HCT116 (cell line): Measurements from ENCODE around the gene AMZ1. TPM values are rescaled to one million over a fixed set of nuclear protein-coding genes. Genes with fewer than 3 reads are reported as not detected.

Source experiments
- ATAC-seq: fragments of 200-7000 bp; cut with Tn5 transposase; 2 replicates; pipeline ENCODE4 v1.9.1; 2020; ENCODE audit warnings: mild to moderate bottlenecking, moderate library complexity
- BruUV-seq: library from RNA; stranded (reverse); fragments of 400-500 nt; replicated peaks from 2 replicates; lab custom pipeline; 2021; lab: Mats Ljungman, UMichigan
- CTCF ChIA-PET: fragments of 300-600 bp; sonication (Branson Sonifier 250); formaldehyde crosslinking; loops from one replicate; lab custom pipeline; 2021; ENCODE audit warnings: antibody characterized with exemption; lab: Charles Lee
- POLR2A ChIA-PET: fragments of 300-600, 350-600 bp; sonication (Branson Sonifier 250); formaldehyde crosslinking; loops from one replicate; lab custom pipeline; 2021; ENCODE audit warnings: antibody characterized with exemption; lab: Charles Lee
- RAD21 ChIA-PET, 2 experiments: fragments of 300-600 bp; sonication (Branson Sonifier 250); formaldehyde crosslinking; loops; one replicate each; lab custom pipeline; 2023; ENCODE audit warnings: low total read pairs in 2 of 2; ENCODE audit not compliant: uncharacterized antibody in 2 of 2, unreplicated experiment in 2 of 2, low non-redundant PET in 1 of 2; lab: Charles Lee
- DNase-seq: peaks from one replicate; pipeline ENCODE4 v3.0.0-alpha.2; 2010; ENCODE audit warnings: low read depth, low spot score
- H2AFZ ChIP-seq: fragments of 200-600 bp; shearing (Covaris generic), sonication (generic); 2 replicates; pipeline ENCODE4 v1.6.1; 2017; ENCODE audit warnings: low read depth, mixed run types, mixed read lengths, antibody characterized with exemption, low read length; ENCODE audit not compliant: poor library complexity, severe bottlenecking
- H3K27ac ChIP-seq: 2 replicates; pipeline ENCODE4 v1.5.1; 2012; ENCODE audit warnings: low read depth, low read length
- H3K27me3 ChIP-seq: fragments of 200-600 bp; sonication (generic); 2 replicates; pipeline ENCODE4 v1.6.1; 2016; ENCODE audit warnings: mixed run types, low read length, mixed read lengths; ENCODE audit not compliant: insufficient read depth
- H3K36me3 ChIP-seq, 2 experiments: fragments of 200-500 bp in 1 of 2; fragments of 200-600 bp in 1 of 2; sonication (Bioruptor generic) in 1 of 2; sonication (generic) in 1 of 2; 2 replicates each; pipeline versions ENCODE4 v1.5.1 to v1.6.1; 2014 to 2016; ENCODE audit warnings: low read length in 2 of 2, inconsistent platforms in 1 of 2, mixed read lengths in 1 of 2, mixed run types in 1 of 2; ENCODE audit not compliant: insufficient read depth in 2 of 2, control insufficient read depth in 1 of 2
- H3K4me1 ChIP-seq, 2 experiments: fragments of 200-600 bp in 1 of 2; sonication (generic) in 1 of 2; 2 replicates each; pipeline versions ENCODE4 v1.5.1 to v1.6.1; 2012 to 2017; ENCODE audit warnings: low read length in 2 of 2, inconsistent platforms in 1 of 2, mild to moderate bottlenecking in 1 of 2, mixed read lengths in 1 of 2, mixed run types in 1 of 2, moderate library complexity in 1 of 2; ENCODE audit not compliant: insufficient read depth in 2 of 2, control insufficient read depth in 1 of 2
- H3K4me2 ChIP-seq: fragments of 200-600 bp; sonication (generic); 2 replicates; pipeline ENCODE4 v1.6.1; 2017; ENCODE audit warnings: mixed run types, low read length, mixed read lengths
- H3K4me3 ChIP-seq, 2 experiments: fragments of 200-600 bp in 1 of 2; sonication (generic) in 1 of 2; replicated peaks in 1 of 2; 2 replicates each; pipeline ENCODE4 v1.5.1; 2011 to 2016; ENCODE audit warnings: low read length in 2 of 2, control low read depth in 1 of 2, low read depth in 1 of 2, mild to moderate bottlenecking in 1 of 2, mixed read lengths in 1 of 2, mixed run types in 1 of 2
- H3K79me2 ChIP-seq: fragments of 200-600 bp; sonication (generic); 2 replicates; pipeline ENCODE4 v1.6.1; 2017; ENCODE audit warnings: mild to moderate bottlenecking, mixed run types, low read length, moderate library complexity, mixed read lengths; ENCODE audit not compliant: insufficient read depth
- H3K9ac ChIP-seq: fragments of 200-600 bp; sonication (generic); 2 replicates; pipeline ENCODE4 v1.6.1; 2016; ENCODE audit warnings: low read length, mixed read lengths
- H3K9me2 ChIP-seq: fragments of 200-600 bp; sonication (generic), shearing (Covaris generic); 2 replicates; pipeline ENCODE4 v1.6.1; 2017; ENCODE audit warnings: mixed run types, mild to moderate bottlenecking, moderate library complexity; ENCODE audit not compliant: insufficient read depth
- H3K9me3 ChIP-seq, 2 experiments: fragments of 200-500 bp in 1 of 2; fragments of 200-600 bp in 1 of 2; sonication (Bioruptor generic) in 1 of 2; sonication (generic) in 1 of 2; 2 replicates each; pipeline ENCODE4 v1.6.1; 2014 to 2017; ENCODE audit warnings: low read length in 2 of 2, mixed read lengths in 2 of 2, inconsistent platforms in 1 of 2, low read depth in 1 of 2, mild to moderate bottlenecking in 1 of 2, mixed run types in 1 of 2, moderate library complexity in 1 of 2; ENCODE audit not compliant: control insufficient read depth in 1 of 2, insufficient read depth in 1 of 2
- H4K20me1 ChIP-seq: fragments of 200-600 bp; sonication (generic), shearing (Covaris generic); 2 replicates; pipeline ENCODE4 v1.6.1; 2017; ENCODE audit warnings: mixed run types, mild to moderate bottlenecking, moderate library complexity; ENCODE audit not compliant: insufficient read depth
- CBX3 ChIP-seq: IDR thresholded peaks from 2 replicates; pipeline ENCODE4 v1.6.1; 2012; ENCODE audit warnings: low read depth
- EGR1 ChIP-seq: IDR thresholded peaks from 2 replicates; pipeline ENCODE4 v1.6.1; 2012; ENCODE audit warnings: low read depth
- EZH2phosphoT487 ChIP-seq: fragments of 200-600 bp; IDR thresholded peaks from 2 replicates; pipeline ENCODE4 v1.6.1; 2018; ENCODE audit warnings: antibody characterized with exemption, borderline replicate concordance
- JUND ChIP-seq: IDR thresholded peaks from 2 replicates; pipeline ENCODE4 v1.6.1; 2012
- POLR2A ChIP-seq: IDR thresholded peaks from 2 replicates; pipeline ENCODE4 v1.7.0; 2011; ENCODE audit warnings: borderline replicate concordance; ENCODE audit not compliant: insufficient read depth, insufficient read length; ENCODE audit errors: extremely low read depth
- POLR2AphosphoS5 ChIP-seq: IDR thresholded peaks from 2 replicates; pipeline ENCODE4 v1.6.1; 2011; ENCODE audit warnings: mild to moderate bottlenecking, low read depth, low read length, moderate library complexity
- SIN3A ChIP-seq: IDR thresholded peaks from 2 replicates; pipeline ENCODE4 v1.6.1; 2012; ENCODE audit warnings: low read depth
- SP1 ChIP-seq: IDR thresholded peaks from 2 replicates; pipeline ENCODE4 v1.6.1; 2012; ENCODE audit warnings: low read depth
- YY1 ChIP-seq: IDR thresholded peaks from 2 replicates; pipeline ENCODE4 v1.6.1; 2011; ENCODE audit warnings: low read length, low read depth, moderate library complexity, mild to moderate bottlenecking; ENCODE audit not compliant: insufficient replicate concordance; ENCODE audit errors: extremely low read depth
- intact Hi-C: fragments of 100-400 bp; cut with micrococcal nuclease; formaldehyde crosslinking; loops from 2 replicates; pipeline ENCODE4 v1.10.0; 2022
- total RNA-seq: library from RNA; stranded (reverse); gene quantifications from one replicate; pipeline ENCODE4 v1.2.1, GENCODE V29; 2021; ENCODE audit not compliant: unreplicated experiment
- TF ChIP-seq, protein P1 (sequence below), 3 experiments: fragments of 200-600 bp in 1 of 3; sonication (generic) in 1 of 3; IDR thresholded peaks in 2 of 3; conservative IDR thresholded peaks in 1 of 3; 2 replicates each; pipeline ENCODE4 v1.5.1; 2012 to 2017; ENCODE audit warnings: low read depth in 2 of 3, low read length in 2 of 3, antibody characterized with exemption in 1 of 3, borderline replicate concordance in 1 of 3, control low read depth in 1 of 3, mild to moderate bottlenecking in 1 of 3, mixed read lengths in 1 of 3, mixed run types in 1 of 3, moderate library complexity in 1 of 3; ENCODE audit not compliant: insufficient read depth in 1 of 3
- TF ChIP-seq, protein P2 (sequence below): IDR thresholded peaks from 2 replicates; pipeline ENCODE4 v1.6.1; 2011; ENCODE audit warnings: mild to moderate bottlenecking, low read length, moderate library complexity; ENCODE audit not compliant: insufficient replicate concordance; ENCODE audit errors: extremely low read depth
- TF ChIP-seq, protein P3 (sequence below): IDR thresholded peaks from 2 replicates; pipeline ENCODE4 v1.6.1; 2012

Gene AMZ1
- total RNA-seq, 1 experiment from 2014 or later: not detected

DNA sequence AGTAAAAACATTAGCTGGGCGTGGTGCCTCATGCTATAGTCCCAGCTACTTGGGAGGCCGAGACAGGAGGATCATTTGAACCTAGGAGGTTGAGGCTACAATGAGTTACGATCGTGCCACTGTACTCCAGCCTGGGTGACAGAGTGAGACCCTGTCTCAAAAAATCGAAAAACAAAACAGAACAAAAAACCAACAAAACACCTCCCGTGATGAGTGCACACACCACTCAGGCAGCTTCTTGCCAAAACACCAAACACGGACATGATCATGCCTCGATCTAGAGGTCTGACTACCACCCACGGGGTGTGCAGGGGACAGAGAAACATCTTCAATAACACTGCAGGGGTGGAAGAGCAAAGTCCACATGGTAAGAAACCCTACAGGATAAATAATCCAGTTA is 44.4 kb downstream of the AMZ1 start:
- Histone ChIP-seq H3K4me2 (no peak overlapping the region), H3K4me3 (no peak overlapping the region), H3K36me3 (no peaks in the 10 kb centered on the region), H3K9me2 (no peaks in the 10 kb centered on the region), H2AFZ (no peak overlapping the region), H3K27ac (no peak overlapping the region), H3K9me3 (no peaks in the 10 kb centered on the region), H3K4me1 (peaks cover 0 to 11% of the 10 kb centered on the region in 2 experiments; a peak in 1 of 4 replicates), H4K20me1 (no peaks in the 10 kb centered on the region), H3K27me3 (no peaks in the 10 kb centered on the region), H3K79me2 (no peaks in the 10 kb centered on the region), H3K9ac (no peak overlapping the region)
- no TSS peak for BruUV-seq
- ATAC-seq (no peak), DNase-seq (no peak)
- TF ChIP-seq, protein P1, sequence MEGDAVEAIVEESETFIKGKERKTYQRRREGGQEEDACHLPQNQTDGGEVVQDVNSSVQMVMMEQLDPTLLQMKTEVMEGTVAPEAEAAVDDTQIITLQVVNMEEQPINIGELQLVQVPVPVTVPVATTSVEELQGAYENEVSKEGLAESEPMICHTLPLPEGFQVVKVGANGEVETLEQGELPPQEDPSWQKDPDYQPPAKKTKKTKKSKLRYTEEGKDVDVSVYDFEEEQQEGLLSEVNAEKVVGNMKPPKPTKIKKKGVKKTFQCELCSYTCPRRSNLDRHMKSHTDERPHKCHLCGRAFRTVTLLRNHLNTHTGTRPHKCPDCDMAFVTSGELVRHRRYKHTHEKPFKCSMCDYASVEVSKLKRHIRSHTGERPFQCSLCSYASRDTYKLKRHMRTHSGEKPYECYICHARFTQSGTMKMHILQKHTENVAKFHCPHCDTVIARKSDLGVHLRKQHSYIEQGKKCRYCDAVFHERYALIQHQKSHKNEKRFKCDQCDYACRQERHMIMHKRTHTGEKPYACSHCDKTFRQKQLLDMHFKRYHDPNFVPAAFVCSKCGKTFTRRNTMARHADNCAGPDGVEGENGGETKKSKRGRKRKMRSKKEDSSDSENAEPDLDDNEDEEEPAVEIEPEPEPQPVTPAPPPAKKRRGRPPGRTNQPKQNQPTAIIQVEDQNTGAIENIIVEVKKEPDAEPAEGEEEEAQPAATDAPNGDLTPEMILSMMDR (IDR thresholded peaks at IDR 0.05 in 2 of 3, conservative IDR thresholded peaks at IDR 0.05 in 1 of 3; ENCODE audit: borderline replicate concordance in 1 of 3, insufficient read depth in 1 of 3, low read depth in 2 of 3, low read length in 2 of 3): no peak
- no peak for TF ChIP-seq JUND
- no peak for TF ChIP-seq CBX3
- no peak for TF ChIP-seq POLR2A
- TF ChIP-seq EZH2phosphoT487: no peak
- TF ChIP-seq SIN3A: no peak
- TF ChIP-seq, protein P2, sequence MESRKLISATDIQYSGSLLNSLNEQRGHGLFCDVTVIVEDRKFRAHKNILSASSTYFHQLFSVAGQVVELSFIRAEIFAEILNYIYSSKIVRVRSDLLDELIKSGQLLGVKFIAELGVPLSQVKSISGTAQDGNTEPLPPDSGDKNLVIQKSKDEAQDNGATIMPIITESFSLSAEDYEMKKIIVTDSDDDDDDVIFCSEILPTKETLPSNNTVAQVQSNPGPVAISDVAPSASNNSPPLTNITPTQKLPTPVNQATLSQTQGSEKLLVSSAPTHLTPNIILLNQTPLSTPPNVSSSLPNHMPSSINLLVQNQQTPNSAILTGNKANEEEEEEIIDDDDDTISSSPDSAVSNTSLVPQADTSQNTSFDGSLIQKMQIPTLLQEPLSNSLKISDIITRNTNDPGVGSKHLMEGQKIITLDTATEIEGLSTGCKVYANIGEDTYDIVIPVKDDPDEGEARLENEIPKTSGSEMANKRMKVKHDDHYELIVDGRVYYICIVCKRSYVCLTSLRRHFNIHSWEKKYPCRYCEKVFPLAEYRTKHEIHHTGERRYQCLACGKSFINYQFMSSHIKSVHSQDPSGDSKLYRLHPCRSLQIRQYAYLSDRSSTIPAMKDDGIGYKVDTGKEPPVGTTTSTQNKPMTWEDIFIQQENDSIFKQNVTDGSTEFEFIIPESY: no peak
- no peak for TF ChIP-seq YY1
- TF ChIP-seq SP1: no peak
- TF ChIP-seq, protein P3, sequence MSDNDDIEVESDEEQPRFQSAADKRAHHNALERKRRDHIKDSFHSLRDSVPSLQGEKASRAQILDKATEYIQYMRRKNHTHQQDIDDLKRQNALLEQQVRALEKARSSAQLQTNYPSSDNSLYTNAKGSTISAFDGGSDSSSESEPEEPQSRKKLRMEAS: no peak
- no peak for TF ChIP-seq EGR1
- no peak for TF ChIP-seq POLR2AphosphoS5
- ChIA-PET CTCF (no interaction called here), POLR2A (no interaction called here), RAD21 (no interaction called here)
- intact Hi-C loops: no loop called here
